Measurements from ENCODE around the gene TRAP1.

- TF ChIP-seq POLR2A (IDR thresholded peaks at IDR 0.05) (no peak), POLR2AphosphoS5 (IDR thresholded peaks at IDR 0.05) (no peak), CTCF (IDR thresholded peaks at IDR 0.05) (no peak)
Measured at GRCh38 chr16:3645504-3646347, 71.6 kb downstream of the TRAP1 start.

Measured in transverse colon (tissue), 4 donors.